ENCODE data around the gene HSD17B2. TPM values are rescaled to one million over a fixed set of nuclear protein-coding genes. Genes with fewer than 3 reads are reported as not detected.
"Not testable (repeated sequence)": the region's sequence is repeated elsewhere in the genome, so short reads cannot be mapped to it uniquely, and the experiment has no call there.

Gene HSD17B2
- total RNA-seq, 1 experiment from 2014 or later = not detected

GRCh38 chr16:82135844-82136243, 100.8 kb downstream of the HSD17B2 start:
- in situ Hi-C loops (cut with HindIII; ENCODE audit: low pct_unique_long_range_greater_than_20kb, low sequenced_read_pairs) = no loop called here
- DNase-seq (ENCODE audit: low read depth, low spot score) = no peak

GRCh38 chr16:82136956-82137821, 102.1 kb downstream of the HSD17B2 start:
- in situ Hi-C loops (cut with HindIII; ENCODE audit: low pct_unique_long_range_greater_than_20kb, low sequenced_read_pairs) = no loop called here
- no peak for DNase-seq (ENCODE audit: low read depth, low spot score)

GRCh38 chr16:82137822-82138167, 102.7 kb downstream of the HSD17B2 start:
- in situ Hi-C loops (cut with HindIII; ENCODE audit: low pct_unique_long_range_greater_than_20kb, low sequenced_read_pairs) = no loop called here
- DNase-seq (ENCODE audit: low read depth, low spot score) = no peak

- in situ Hi-C loops (cut with HindIII; ENCODE audit: low pct_unique_long_range_greater_than_20kb, low sequenced_read_pairs) = no loop called here
- no peak for DNase-seq (ENCODE audit: low read depth, low spot score)
These were observed 103.6 kb downstream of the HSD17B2 start for GRCh38 chr16:82138478-82139285.

DNA sequence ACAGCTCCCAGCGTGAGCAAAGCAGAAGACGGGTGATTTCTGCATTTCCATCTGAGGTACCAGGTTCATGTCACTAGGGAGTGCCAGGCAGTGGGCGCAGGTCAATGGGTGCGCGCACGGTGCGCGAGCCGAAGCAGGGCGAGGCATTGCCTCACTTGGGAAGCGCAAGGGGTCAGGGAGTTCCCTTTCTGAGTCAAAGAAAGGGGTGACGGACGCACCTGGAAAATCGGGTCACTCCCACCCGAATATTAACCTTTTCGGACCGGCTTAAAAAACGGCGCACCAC, 104.2 kb downstream of the HSD17B2 start:
- DNase-seq (ENCODE audit: low read depth, low spot score); in situ Hi-C loops (cut with HindIII; ENCODE audit: low pct_unique_long_range_greater_than_20kb, low sequenced_read_pairs): not testable (repeated sequence)

- no peak for DNase-seq (ENCODE audit: low read depth, low spot score)
- in situ Hi-C loops (cut with HindIII; ENCODE audit: low pct_unique_long_range_greater_than_20kb, low sequenced_read_pairs) = no loop called here
These were observed 111.5 kb downstream of the HSD17B2 start for GRCh38 chr16:82146556-82146955.

GRCh38 chr16:82146957-82147356, 111.9 kb downstream of the HSD17B2 start:
- DNase-seq (ENCODE audit: low read depth, low spot score) = peak; percentile 91
- in situ Hi-C loops (cut with HindIII; ENCODE audit: low pct_unique_long_range_greater_than_20kb, low sequenced_read_pairs) = no loop called here

DNA sequence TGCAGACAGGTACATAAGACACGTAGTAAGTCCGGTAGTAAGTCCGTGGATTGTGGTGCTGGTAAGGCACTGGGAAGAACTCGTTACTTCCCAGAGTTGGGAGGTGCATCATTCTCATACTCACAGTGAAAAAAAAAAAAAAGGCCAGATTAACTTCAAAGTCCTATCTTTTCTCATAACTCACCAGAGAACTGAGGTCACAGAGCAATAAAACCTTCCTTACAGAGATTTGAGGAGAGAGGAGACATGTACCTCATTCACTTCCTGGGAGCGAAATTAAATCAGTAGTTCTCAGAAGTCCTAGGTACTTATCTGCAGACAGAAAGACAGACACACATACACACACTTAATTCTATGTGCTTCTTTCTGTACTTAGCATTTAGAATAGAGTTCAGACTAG, 112.5 kb downstream of the HSD17B2 start:
- in situ Hi-C loops (cut with HindIII; ENCODE audit: low pct_unique_long_range_greater_than_20kb, low sequenced_read_pairs) = no loop called here
- no peak for DNase-seq (ENCODE audit: low read depth, low spot score)

Other genes starting within 250 kb of the HSD17B2 start
- not detected in 2 replicates for gene SDR42E1, start 23.8 kb upstream of the HSD17B2 start, total RNA-seq (2014; rRNA removed; shearing (Covaris generic))
- gene MPHOSPH6, start 135.0 kb downstream of the HSD17B2 start, total RNA-seq (2014; rRNA removed; shearing (Covaris generic)) = 17.7 and 18.0 TPM in 2 replicates

All from SK-MEL-5 (cell line).